HL-60 (cell line): Measurements from ENCODE around the gene DIAPH1.

Experiments used
- DNase-seq, 2 experiments: peaks; one replicate each; pipeline ENCODE4 v3.0.0-alpha.2; 2010 to 2020; ENCODE audit warnings: low read depth in 1 of 2, low spot score in 1 of 2
- H3K27ac ChIP-seq: fragments of 250-450 bp; sonication (Bioruptor Pico); replicated peaks from 2 replicates; pipeline ENCODE4 v1.5.1; 2020; ENCODE audit warnings: mild to moderate bottlenecking, moderate library complexity
- H3K27me3 ChIP-seq: fragments of 250-450 bp; sonication (Bioruptor Pico); 2 replicates; pipeline ENCODE4 v1.5.1; 2021; ENCODE audit warnings: mild to moderate bottlenecking, moderate library complexity; ENCODE audit not compliant: insufficient read depth, poor library complexity, severe bottlenecking
- H3K4me3 ChIP-seq: replicated peaks from 2 replicates; pipeline ENCODE4 v1.5.1; 2011; ENCODE audit warnings: mild to moderate bottlenecking, control low read depth, low read length; ENCODE audit not compliant: insufficient read depth
- CTCF ChIP-seq: IDR thresholded peaks from one replicate; pipeline ENCODE4 v1.5.1; 2011; ENCODE audit warnings: low read length, control low read depth, inconsistent platforms; ENCODE audit not compliant: insufficient read depth
- GABPA ChIP-seq: IDR thresholded peaks from 2 replicates; pipeline ENCODE4 v1.6.1; 2012; ENCODE audit warnings: low read depth
- POLR2AphosphoS5 ChIP-seq: IDR thresholded peaks from 2 replicates; pipeline ENCODE4 v1.6.1; 2012; ENCODE audit warnings: low read depth
- REST ChIP-seq: IDR thresholded peaks from 2 replicates; pipeline ENCODE4 v1.6.1; 2012; ENCODE audit warnings: low read depth; ENCODE audit not compliant: insufficient replicate concordance
- SPI1 ChIP-seq: IDR thresholded peaks from 2 replicates; pipeline ENCODE4 v1.6.1; 2012; ENCODE audit warnings: low read depth, mild to moderate bottlenecking, borderline replicate concordance

Gene DIAPH1

DNA sequence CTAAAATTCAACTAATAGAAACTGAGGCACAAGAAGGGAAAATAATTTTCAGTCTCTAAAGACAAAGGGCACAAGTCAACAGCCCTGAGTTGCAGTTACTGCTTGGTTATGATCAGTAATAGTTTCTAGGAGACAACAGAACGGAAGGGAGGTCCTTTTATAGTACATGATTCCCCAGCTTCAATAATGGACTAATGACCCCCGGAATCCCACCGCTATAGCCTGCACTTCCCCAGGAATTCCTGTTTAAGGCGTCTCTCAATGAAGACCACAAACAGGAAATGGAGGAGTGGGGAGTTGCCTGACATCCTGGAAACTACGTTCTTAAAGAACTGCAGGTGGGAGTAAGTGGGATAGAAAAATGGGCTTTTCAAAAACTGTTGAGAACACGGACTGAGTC lies 60.6 kb downstream of the DIAPH1 start:
- Histone ChIP-seq H3K4me3 (no peak overlapping the region), H3K27me3 (no peaks in the 10 kb centered on the region), H3K27ac (no peak overlapping the region)
- TF ChIP-seq CTCF (no peak), POLR2AphosphoS5 (no peak; the same call in 1 of the 2 replicates), SPI1 (no peak)
- no peak for DNase-seq

DNA sequence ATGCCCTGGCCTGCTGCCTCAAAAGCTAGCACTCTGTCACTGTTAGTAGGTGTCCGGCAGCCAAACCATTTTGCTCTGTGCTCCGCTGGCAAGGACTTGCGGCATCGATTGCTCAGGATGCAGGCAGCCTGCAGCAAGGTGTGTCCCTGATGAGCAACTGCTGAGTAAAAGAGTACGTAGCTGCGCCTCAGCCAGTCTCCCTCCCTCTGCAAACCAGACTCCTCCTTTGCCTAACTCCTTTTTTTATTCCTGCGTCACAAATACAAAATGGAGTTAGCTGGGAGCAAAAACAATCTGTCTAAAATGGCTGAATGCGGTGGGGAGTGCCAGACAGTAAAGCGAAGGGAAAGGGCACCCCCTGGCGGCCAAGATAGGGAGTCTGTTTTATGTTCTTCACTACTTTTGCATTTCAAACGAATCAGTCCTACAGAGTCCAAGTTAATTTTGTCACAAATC lies 61.1 kb downstream of the DIAPH1 start:
- H3K27ac ChIP-seq = peak overlapping the region; percentile 44
- no peak overlapping the region for H3K4me3 ChIP-seq
- TF ChIP-seq CTCF = peak; percentile 52
- no peak for TF ChIP-seq REST
- DNase-seq = peak; percentile 41 to 71
- no peaks in the 10 kb centered on the region for H3K27me3 ChIP-seq

- Histone ChIP-seq H3K27ac (no peak overlapping the region), H3K27me3 (no peaks in the 10 kb centered on the region), H3K4me3 (no peak overlapping the region)
- DNase-seq = no peak
- TF ChIP-seq GABPA (no peak), CTCF (no peak), REST (no peak), SPI1 (no peak), POLR2AphosphoS5 (no peak)
These were observed 70.9 kb downstream of the DIAPH1 start for GRCh38 chr5:141547921-141548320.

GRCh38 chr5:141547488-141547887 lies 71.3 kb downstream of the DIAPH1 start:
- Histone ChIP-seq H3K4me3 (no peak overlapping the region), H3K27me3 (no peaks in the 10 kb centered on the region), H3K27ac (no peak overlapping the region)
- TF ChIP-seq POLR2AphosphoS5 (no peak), REST (no peak), SPI1 (no peak), GABPA (no peak), CTCF (no peak)
- peak in 1 of 2 experiments; percentile 17 for DNase-seq
